Body of pancreas (tissue), 4 donors: ENCODE measurements around the gene ELK4.

Source experiments
- CTCF ChIP-seq, 7 experiments: fragments of 450-650 bp in 4 of 7; fragments of 200-600 bp in 3 of 7; sonication (generic) in 3 of 7; IDR thresholded peaks; one replicate each; pipeline ENCODE4 v1.5.1; 2016 to 2019; ENCODE audit warnings: antibody characterized with exemption in 7 of 7
- POLR2A ChIP-seq, 3 donors: fragments of 450-650 bp; IDR thresholded peaks; one replicate each; pipeline ENCODE4 v1.6.1; 2016; ENCODE audit warnings: antibody characterized with exemption in 3 of 3, mild to moderate bottlenecking in 2 of 3

- no peak for TF ChIP-seq CTCF (IDR thresholded peaks at IDR 0.05)
- TF ChIP-seq POLR2A (IDR thresholded peaks at IDR 0.05) = no peak
Measured at GRCh38 chr1:205642679-205643307, 11.0 kb upstream of the ELK4 start.
